HCT116 (cell line): Measurements from ENCODE around the gene PTCD1. TPM values are rescaled to one million over a fixed set of nuclear protein-coding genes. Genes with fewer than 3 reads are reported as not detected.

Experiments used
- ATAC-seq: fragments of 200-7000 bp; cut with Tn5 transposase; 2 replicates; pipeline ENCODE4 v1.9.1; 2020; ENCODE audit warnings: mild to moderate bottlenecking, moderate library complexity
- BruUV-seq: library from RNA; stranded (reverse); fragments of 400-500 nt; replicated peaks from 2 replicates; lab custom pipeline; 2021; lab: Mats Ljungman, UMichigan
- CTCF ChIA-PET: fragments of 300-600 bp; sonication (Branson Sonifier 250); formaldehyde crosslinking; loops from one replicate; lab custom pipeline; 2021; ENCODE audit warnings: antibody characterized with exemption; lab: Charles Lee
- POLR2A ChIA-PET: fragments of 300-600, 350-600 bp; sonication (Branson Sonifier 250); formaldehyde crosslinking; loops from one replicate; lab custom pipeline; 2021; ENCODE audit warnings: antibody characterized with exemption; lab: Charles Lee
- RAD21 ChIA-PET, 2 experiments: fragments of 300-600 bp; sonication (Branson Sonifier 250); formaldehyde crosslinking; loops; one replicate each; lab custom pipeline; 2023; ENCODE audit warnings: low total read pairs in 2 of 2; ENCODE audit not compliant: uncharacterized antibody in 2 of 2, unreplicated experiment in 2 of 2, low non-redundant PET in 1 of 2; lab: Charles Lee
- DNase-seq: peaks from one replicate; pipeline ENCODE4 v3.0.0-alpha.2; 2010; ENCODE audit warnings: low read depth, low spot score
- H2AFZ ChIP-seq: fragments of 200-600 bp; shearing (Covaris generic), sonication (generic); 2 replicates; pipeline ENCODE4 v1.6.1; 2017; ENCODE audit warnings: low read depth, mixed run types, mixed read lengths, antibody characterized with exemption, low read length; ENCODE audit not compliant: poor library complexity, severe bottlenecking
- H3K27ac ChIP-seq: 2 replicates; pipeline ENCODE4 v1.5.1; 2012; ENCODE audit warnings: low read depth, low read length
- H3K27me3 ChIP-seq: fragments of 200-600 bp; sonication (generic); 2 replicates; pipeline ENCODE4 v1.6.1; 2016; ENCODE audit warnings: mixed run types, low read length, mixed read lengths; ENCODE audit not compliant: insufficient read depth
- H3K36me3 ChIP-seq, 2 experiments: fragments of 200-500 bp in 1 of 2; fragments of 200-600 bp in 1 of 2; sonication (Bioruptor generic) in 1 of 2; sonication (generic) in 1 of 2; 2 replicates each; pipeline versions ENCODE4 v1.5.1 to v1.6.1; 2014 to 2016; ENCODE audit warnings: low read length in 2 of 2, inconsistent platforms in 1 of 2, mixed read lengths in 1 of 2, mixed run types in 1 of 2; ENCODE audit not compliant: insufficient read depth in 2 of 2, control insufficient read depth in 1 of 2
- H3K4me1 ChIP-seq, 2 experiments: fragments of 200-600 bp in 1 of 2; sonication (generic) in 1 of 2; 2 replicates each; pipeline versions ENCODE4 v1.5.1 to v1.6.1; 2012 to 2017; ENCODE audit warnings: low read length in 2 of 2, inconsistent platforms in 1 of 2, mild to moderate bottlenecking in 1 of 2, mixed read lengths in 1 of 2, mixed run types in 1 of 2, moderate library complexity in 1 of 2; ENCODE audit not compliant: insufficient read depth in 2 of 2, control insufficient read depth in 1 of 2
- H3K4me2 ChIP-seq: fragments of 200-600 bp; sonication (generic); 2 replicates; pipeline ENCODE4 v1.6.1; 2017; ENCODE audit warnings: mixed run types, low read length, mixed read lengths
- H3K4me3 ChIP-seq, 2 experiments: fragments of 200-600 bp in 1 of 2; sonication (generic) in 1 of 2; replicated peaks in 1 of 2; 2 replicates each; pipeline ENCODE4 v1.5.1; 2011 to 2016; ENCODE audit warnings: low read length in 2 of 2, control low read depth in 1 of 2, low read depth in 1 of 2, mild to moderate bottlenecking in 1 of 2, mixed read lengths in 1 of 2, mixed run types in 1 of 2
- H3K79me2 ChIP-seq: fragments of 200-600 bp; sonication (generic); 2 replicates; pipeline ENCODE4 v1.6.1; 2017; ENCODE audit warnings: mild to moderate bottlenecking, mixed run types, low read length, moderate library complexity, mixed read lengths; ENCODE audit not compliant: insufficient read depth
- H3K9ac ChIP-seq: fragments of 200-600 bp; sonication (generic); 2 replicates; pipeline ENCODE4 v1.6.1; 2016; ENCODE audit warnings: low read length, mixed read lengths
- H3K9me2 ChIP-seq: fragments of 200-600 bp; sonication (generic), shearing (Covaris generic); 2 replicates; pipeline ENCODE4 v1.6.1; 2017; ENCODE audit warnings: mixed run types, mild to moderate bottlenecking, moderate library complexity; ENCODE audit not compliant: insufficient read depth
- H3K9me3 ChIP-seq, 2 experiments: fragments of 200-500 bp in 1 of 2; fragments of 200-600 bp in 1 of 2; sonication (Bioruptor generic) in 1 of 2; sonication (generic) in 1 of 2; 2 replicates each; pipeline ENCODE4 v1.6.1; 2014 to 2017; ENCODE audit warnings: low read length in 2 of 2, mixed read lengths in 2 of 2, inconsistent platforms in 1 of 2, low read depth in 1 of 2, mild to moderate bottlenecking in 1 of 2, mixed run types in 1 of 2, moderate library complexity in 1 of 2; ENCODE audit not compliant: control insufficient read depth in 1 of 2, insufficient read depth in 1 of 2
- H4K20me1 ChIP-seq: fragments of 200-600 bp; sonication (generic), shearing (Covaris generic); 2 replicates; pipeline ENCODE4 v1.6.1; 2017; ENCODE audit warnings: mixed run types, mild to moderate bottlenecking, moderate library complexity; ENCODE audit not compliant: insufficient read depth
- CEBPB ChIP-seq: IDR thresholded peaks from 2 replicates; pipeline ENCODE4 v1.6.1; 2012; ENCODE audit warnings: low read depth
- EGR1 ChIP-seq: IDR thresholded peaks from 2 replicates; pipeline ENCODE4 v1.6.1; 2012; ENCODE audit warnings: low read depth
- ELF1 ChIP-seq: IDR thresholded peaks from 2 replicates; pipeline ENCODE4 v1.6.1; 2012; ENCODE audit warnings: low read depth, borderline replicate concordance
- EZH2phosphoT487 ChIP-seq: fragments of 200-600 bp; IDR thresholded peaks from 2 replicates; pipeline ENCODE4 v1.6.1; 2018; ENCODE audit warnings: antibody characterized with exemption, borderline replicate concordance
- JUND ChIP-seq: IDR thresholded peaks from 2 replicates; pipeline ENCODE4 v1.6.1; 2012
- POLR2AphosphoS5 ChIP-seq: IDR thresholded peaks from 2 replicates; pipeline ENCODE4 v1.6.1; 2011; ENCODE audit warnings: mild to moderate bottlenecking, low read depth, low read length, moderate library complexity
- RAD21 ChIP-seq: IDR thresholded peaks from 2 replicates; pipeline ENCODE4 v1.6.1; 2012; ENCODE audit warnings: low read depth, mild to moderate bottlenecking
- TCF7L2 ChIP-seq: IDR thresholded peaks from 2 replicates; pipeline ENCODE4 v1.7.0; 2011; ENCODE audit warnings: borderline replicate concordance, inconsistent platforms; ENCODE audit not compliant: insufficient read depth, insufficient read length; ENCODE audit errors: extremely low read depth
- ZFX ChIP-seq: fragments of 450-650 bp; IDR thresholded peaks from 2 replicates; pipeline ENCODE4 v1.6.1; 2017
- intact Hi-C: fragments of 100-400 bp; cut with micrococcal nuclease; formaldehyde crosslinking; loops from 2 replicates; pipeline ENCODE4 v1.10.0; 2022
- total RNA-seq: library from RNA; stranded (reverse); gene quantifications from one replicate; pipeline ENCODE4 v1.2.1, GENCODE V29; 2021; ENCODE audit not compliant: unreplicated experiment
- TF ChIP-seq, protein P1 (sequence below), 3 experiments: fragments of 200-600 bp in 1 of 3; sonication (generic) in 1 of 3; IDR thresholded peaks in 2 of 3; conservative IDR thresholded peaks in 1 of 3; 2 replicates each; pipeline ENCODE4 v1.5.1; 2012 to 2017; ENCODE audit warnings: low read depth in 2 of 3, low read length in 2 of 3, antibody characterized with exemption in 1 of 3, borderline replicate concordance in 1 of 3, control low read depth in 1 of 3, mild to moderate bottlenecking in 1 of 3, mixed read lengths in 1 of 3, mixed run types in 1 of 3, moderate library complexity in 1 of 3; ENCODE audit not compliant: insufficient read depth in 1 of 3
- TF ChIP-seq, protein P2 (sequence below): IDR thresholded peaks from 2 replicates; pipeline ENCODE4 v1.6.1; 2011; ENCODE audit warnings: mild to moderate bottlenecking, low read length, moderate library complexity; ENCODE audit not compliant: insufficient replicate concordance; ENCODE audit errors: extremely low read depth
- TF ChIP-seq, protein P3 (sequence below): IDR thresholded peaks from 2 replicates; pipeline ENCODE4 v1.6.1; 2012; ENCODE audit warnings: low read depth
- TF ChIP-seq, protein P4 (sequence below): IDR thresholded peaks from 2 replicates; pipeline ENCODE4 v1.6.1; 2012

The PTCD1 gene
- total RNA-seq, 1 experiment from 2014 or later, result 9.2 TPM

DNA sequence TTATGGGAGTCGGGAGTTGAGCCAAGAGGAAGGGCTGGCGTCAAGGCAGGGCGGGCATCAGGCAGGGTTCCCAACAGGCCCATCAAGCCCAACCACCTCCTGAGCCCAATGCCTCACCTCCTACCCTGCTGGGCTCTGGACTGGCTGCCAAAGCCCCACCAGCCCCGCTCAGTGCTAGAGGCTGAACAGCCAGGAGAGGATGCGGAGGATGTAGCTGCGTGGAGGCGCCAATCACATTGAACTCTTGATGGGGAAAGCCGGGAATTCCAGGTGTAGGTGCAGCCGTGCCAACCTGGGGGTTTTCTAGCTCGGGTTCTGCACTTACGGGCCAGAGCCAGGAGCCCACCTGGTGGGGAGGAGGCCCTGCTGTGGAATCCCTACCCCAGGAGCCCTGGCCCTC lies 14.5 kb upstream of the PTCD1 start:
- no peaks in the 10 kb centered on the region for H3K27me3 ChIP-seq
- POLR2A ChIA-PET, result no interaction called here

More for the DNA sequence above, 14.5 kb upstream of the PTCD1 start:
- no peak overlapping the region for H3K4me3 ChIP-seq
- no peak overlapping the region for H3K4me2 ChIP-seq
- no peaks in the 10 kb centered on the region for H3K4me1 ChIP-seq
- H3K79me2 ChIP-seq, result peaks cover 32% of the 10 kb centered on the region; the same call in 1 of the 2 replicates
- TF ChIP-seq, protein P1, sequence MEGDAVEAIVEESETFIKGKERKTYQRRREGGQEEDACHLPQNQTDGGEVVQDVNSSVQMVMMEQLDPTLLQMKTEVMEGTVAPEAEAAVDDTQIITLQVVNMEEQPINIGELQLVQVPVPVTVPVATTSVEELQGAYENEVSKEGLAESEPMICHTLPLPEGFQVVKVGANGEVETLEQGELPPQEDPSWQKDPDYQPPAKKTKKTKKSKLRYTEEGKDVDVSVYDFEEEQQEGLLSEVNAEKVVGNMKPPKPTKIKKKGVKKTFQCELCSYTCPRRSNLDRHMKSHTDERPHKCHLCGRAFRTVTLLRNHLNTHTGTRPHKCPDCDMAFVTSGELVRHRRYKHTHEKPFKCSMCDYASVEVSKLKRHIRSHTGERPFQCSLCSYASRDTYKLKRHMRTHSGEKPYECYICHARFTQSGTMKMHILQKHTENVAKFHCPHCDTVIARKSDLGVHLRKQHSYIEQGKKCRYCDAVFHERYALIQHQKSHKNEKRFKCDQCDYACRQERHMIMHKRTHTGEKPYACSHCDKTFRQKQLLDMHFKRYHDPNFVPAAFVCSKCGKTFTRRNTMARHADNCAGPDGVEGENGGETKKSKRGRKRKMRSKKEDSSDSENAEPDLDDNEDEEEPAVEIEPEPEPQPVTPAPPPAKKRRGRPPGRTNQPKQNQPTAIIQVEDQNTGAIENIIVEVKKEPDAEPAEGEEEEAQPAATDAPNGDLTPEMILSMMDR (IDR thresholded peaks at IDR 0.05 in 2 of 3, conservative IDR thresholded peaks at IDR 0.05 in 1 of 3; ENCODE audit: borderline replicate concordance in 1 of 3, insufficient read depth in 1 of 3, low read depth in 2 of 3, low read length in 2 of 3), result no peak
- TF ChIP-seq EGR1, result no peak
- no peak for TF ChIP-seq ZFX
- TF ChIP-seq TCF7L2, result no peak
- TF ChIP-seq, protein P2, sequence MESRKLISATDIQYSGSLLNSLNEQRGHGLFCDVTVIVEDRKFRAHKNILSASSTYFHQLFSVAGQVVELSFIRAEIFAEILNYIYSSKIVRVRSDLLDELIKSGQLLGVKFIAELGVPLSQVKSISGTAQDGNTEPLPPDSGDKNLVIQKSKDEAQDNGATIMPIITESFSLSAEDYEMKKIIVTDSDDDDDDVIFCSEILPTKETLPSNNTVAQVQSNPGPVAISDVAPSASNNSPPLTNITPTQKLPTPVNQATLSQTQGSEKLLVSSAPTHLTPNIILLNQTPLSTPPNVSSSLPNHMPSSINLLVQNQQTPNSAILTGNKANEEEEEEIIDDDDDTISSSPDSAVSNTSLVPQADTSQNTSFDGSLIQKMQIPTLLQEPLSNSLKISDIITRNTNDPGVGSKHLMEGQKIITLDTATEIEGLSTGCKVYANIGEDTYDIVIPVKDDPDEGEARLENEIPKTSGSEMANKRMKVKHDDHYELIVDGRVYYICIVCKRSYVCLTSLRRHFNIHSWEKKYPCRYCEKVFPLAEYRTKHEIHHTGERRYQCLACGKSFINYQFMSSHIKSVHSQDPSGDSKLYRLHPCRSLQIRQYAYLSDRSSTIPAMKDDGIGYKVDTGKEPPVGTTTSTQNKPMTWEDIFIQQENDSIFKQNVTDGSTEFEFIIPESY, result no peak
- TF ChIP-seq, protein P3, sequence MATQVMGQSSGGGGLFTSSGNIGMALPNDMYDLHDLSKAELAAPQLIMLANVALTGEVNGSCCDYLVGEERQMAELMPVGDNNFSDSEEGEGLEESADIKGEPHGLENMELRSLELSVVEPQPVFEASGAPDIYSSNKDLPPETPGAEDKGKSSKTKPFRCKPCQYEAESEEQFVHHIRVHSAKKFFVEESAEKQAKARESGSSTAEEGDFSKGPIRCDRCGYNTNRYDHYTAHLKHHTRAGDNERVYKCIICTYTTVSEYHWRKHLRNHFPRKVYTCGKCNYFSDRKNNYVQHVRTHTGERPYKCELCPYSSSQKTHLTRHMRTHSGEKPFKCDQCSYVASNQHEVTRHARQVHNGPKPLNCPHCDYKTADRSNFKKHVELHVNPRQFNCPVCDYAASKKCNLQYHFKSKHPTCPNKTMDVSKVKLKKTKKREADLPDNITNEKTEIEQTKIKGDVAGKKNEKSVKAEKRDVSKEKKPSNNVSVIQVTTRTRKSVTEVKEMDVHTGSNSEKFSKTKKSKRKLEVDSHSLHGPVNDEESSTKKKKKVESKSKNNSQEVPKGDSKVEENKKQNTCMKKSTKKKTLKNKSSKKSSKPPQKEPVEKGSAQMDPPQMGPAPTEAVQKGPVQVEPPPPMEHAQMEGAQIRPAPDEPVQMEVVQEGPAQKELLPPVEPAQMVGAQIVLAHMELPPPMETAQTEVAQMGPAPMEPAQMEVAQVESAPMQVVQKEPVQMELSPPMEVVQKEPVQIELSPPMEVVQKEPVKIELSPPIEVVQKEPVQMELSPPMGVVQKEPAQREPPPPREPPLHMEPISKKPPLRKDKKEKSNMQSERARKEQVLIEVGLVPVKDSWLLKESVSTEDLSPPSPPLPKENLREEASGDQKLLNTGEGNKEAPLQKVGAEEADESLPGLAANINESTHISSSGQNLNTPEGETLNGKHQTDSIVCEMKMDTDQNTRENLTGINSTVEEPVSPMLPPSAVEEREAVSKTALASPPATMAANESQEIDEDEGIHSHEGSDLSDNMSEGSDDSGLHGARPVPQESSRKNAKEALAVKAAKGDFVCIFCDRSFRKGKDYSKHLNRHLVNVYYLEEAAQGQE, result no peak
- TF ChIP-seq ELF1, result no peak
- TF ChIP-seq RAD21, result no peak
- no peak for TF ChIP-seq POLR2AphosphoS5
- no peak for TF ChIP-seq EZH2phosphoT487
- TF ChIP-seq CEBPB, result no peak
- no peak for TF ChIP-seq JUND
- TF ChIP-seq, protein P4, sequence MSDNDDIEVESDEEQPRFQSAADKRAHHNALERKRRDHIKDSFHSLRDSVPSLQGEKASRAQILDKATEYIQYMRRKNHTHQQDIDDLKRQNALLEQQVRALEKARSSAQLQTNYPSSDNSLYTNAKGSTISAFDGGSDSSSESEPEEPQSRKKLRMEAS, result no peak
- RAD21 ChIA-PET, result no interaction called here
- no peak overlapping the region for H3K27ac ChIP-seq
- H4K20me1 ChIP-seq, result no peaks in the 10 kb centered on the region
- DNase-seq, result no peak
- H3K9ac ChIP-seq, result no peak overlapping the region
- H3K9me2 ChIP-seq, result no peaks in the 10 kb centered on the region
- peaks cover 37 to 63% of the 10 kb centered on the region in 2 experiments; a peak in 3 of 4 replicates for H3K36me3 ChIP-seq
- intact Hi-C loops, result no loop called here
- no peak overlapping the region for H2AFZ ChIP-seq
- ATAC-seq, result no peak
- no TSS peak for BruUV-seq
- no peaks in the 10 kb centered on the region for H3K9me3 ChIP-seq
- CTCF ChIA-PET, result no interaction called here
